ENCODE results near the gene DNASE2B. TPM values are rescaled to one million over a fixed set of nuclear protein-coding genes. Genes with fewer than 3 reads are reported as not detected.

The DNASE2B gene
- total RNA-seq (2014; rRNA removed): not detected in 2 replicates
- percentile 8 among the genes with signal in this experiment for Bru-seq, nascent RNA
- BruChase-seq, experiment 1, labeled RNA remaining after a 6-hour chase: percentile 9 among the genes with signal in this experiment
- percentile 9 among the genes with signal in this experiment for BruChase-seq, experiment 2, labeled RNA remaining after a 2-hour chase
- long read RNA-seq: 0 reads

- Histone ChIP-seq H3K27ac (ENCODE audit: low read length) (no peak within 1 kb of the TSS), H3K9me3 (ENCODE audit: low read length) (no peaks in the 10 kb centered on the region), H3K4me1 (ENCODE audit: insufficient read depth, low read length) (peaks cover 12% of the 10 kb centered on the region), H3K79me2 (ENCODE audit: low read length) (no peaks in the 10 kb centered on the region), H3K9ac (ENCODE audit: low read length) (no peak within 1 kb of the TSS), H4K20me1 (ENCODE audit: low read length) (no peaks in the 10 kb centered on the region), H2AFZ (ENCODE audit: low read length) (no peak within 1 kb of the TSS), H3K4me3 (ENCODE audit: low read length) (no peak within 1 kb of the TSS), H3F3A (ENCODE audit: low read length, unreplicated experiment) (no peaks in the 10 kb centered on the region), H3K4me2 (ENCODE audit: low read length) (no peak within 1 kb of the TSS), H3K36me3 (ENCODE audit: low read depth, low read length) (no peaks in the 10 kb centered on the region), H3K9me2 (replicated peaks; ENCODE audit: low read length) (no peaks in the 10 kb centered on the region), H3K27me3 (ENCODE audit: low read length) (no peaks in the 10 kb centered on the region)
- TF ChIP-seq EZH2phosphoT487 (IDR thresholded peaks at IDR 0.05; ENCODE audit: borderline replicate concordance, low read length): no peak
- TF ChIP-seq CTCF (conservative IDR thresholded peaks at IDR 0.05; ENCODE audit: low read depth, low read length): no peak
- no peak for TF ChIP-seq EZH2 (IDR thresholded peaks at IDR 0.05; ENCODE audit: low read length, unreplicated experiment)
- ChIA-PET CTCF (no interaction called here), POLR2A (ENCODE audit: unreplicated experiment) (no interaction called here)
- ATAC-seq (no peak), DNase-seq (no peak)
- intact Hi-C loops (cut with micrococcal nuclease): no loop called here
- no TSS peak for BruUV-seq (replicated peaks)
Measured at GRCh38 chr1:84398175-84399155, at the start of gene DNASE2B. DNASE2B (plus strand) TSS chr1:84398484; CDS start chr1:84398565, 81 bp downstream.

GRCh38 chr1:84348759-84349158, 49.5 kb upstream of the DNASE2B start:
- Histone ChIP-seq H3K9ac (ENCODE audit: low read length) (no peak overlapping the region), H3K27ac (ENCODE audit: low read length) (no peak overlapping the region), H4K20me1 (ENCODE audit: low read length) (no peaks in the 10 kb centered on the region), H3K36me3 (ENCODE audit: low read depth, low read length) (no peaks in the 10 kb centered on the region), H3K9me2 (replicated peaks; ENCODE audit: low read length) (no peaks in the 10 kb centered on the region), H3K9me3 (ENCODE audit: low read length) (no peaks in the 10 kb centered on the region), H3K4me2 (ENCODE audit: low read length) (no peak overlapping the region), H3K79me2 (ENCODE audit: low read length) (no peaks in the 10 kb centered on the region), H3K4me3 (ENCODE audit: low read length) (no peak overlapping the region), H2AFZ (ENCODE audit: low read length) (no peak overlapping the region), H3K27me3 (ENCODE audit: low read length) (no peaks in the 10 kb centered on the region), H3F3A (ENCODE audit: low read length, unreplicated experiment) (no peaks in the 10 kb centered on the region), H3K4me1 (ENCODE audit: insufficient read depth, low read length) (peaks cover 3% of the 10 kb centered on the region; the same call in 1 of the 2 replicates)
- BruUV-seq (replicated peaks): no TSS peak
- intact Hi-C loops (cut with micrococcal nuclease): no loop called here
- DNase-seq (no peak), ATAC-seq (no peak)
- CTCF ChIA-PET: no interaction called here
- TF ChIP-seq EZH2phosphoT487 (IDR thresholded peaks at IDR 0.05; ENCODE audit: borderline replicate concordance, low read length) (no peak), EZH2 (IDR thresholded peaks at IDR 0.05; ENCODE audit: low read length, unreplicated experiment) (no peak), CTCF (conservative IDR thresholded peaks at IDR 0.05; ENCODE audit: low read depth, low read length) (no peak)
- POLR2A ChIA-PET (ENCODE audit: unreplicated experiment): no interaction called here
